NCI-H2107 treated with DMSO at 0.1 percent for 48 hours (cell line): Measurements from ENCODE around the gene LDLRAD1.
"Not testable (repeated sequence)": the region's sequence is repeated elsewhere in the genome, so short reads cannot be mapped to it uniquely, and the experiment has no call there.

ENCODE experiments used
- DNase-seq: peaks from one replicate; lab custom pipeline; 2025; ENCODE audit not compliant: unreplicated experiment; lab: John Stamatoyannopoulos, UW

The LDLRAD1 gene

GRCh38 chr1:53995683-53996082, 22.3 kb downstream of the LDLRAD1 start:
- no peak for DNase-seq

GRCh38 chr1:53994516-53994915, 23.5 kb downstream of the LDLRAD1 start:
- not testable (repeated sequence) for DNase-seq

GRCh38 chr1:53992085-53992874, 25.7 kb downstream of the LDLRAD1 start:
- no peak for DNase-seq

GRCh38 chr1:53987880-53988279, 30.1 kb downstream of the LDLRAD1 start:
- no peak for DNase-seq

- no peak for DNase-seq
Measured at GRCh38 chr1:53986458-53986857, 31.5 kb downstream of the LDLRAD1 start.

GRCh38 chr1:53984726-53985125, 33.3 kb downstream of the LDLRAD1 start:
- DNase-seq: no peak

- DNase-seq: no peak
Measured at GRCh38 chr1:53982763-53983104, 35.3 kb downstream of the LDLRAD1 start.

GRCh38 chr1:53982034-53982762, 35.8 kb downstream of the LDLRAD1 start:
- peak; percentile 23 for DNase-seq

- DNase-seq: no peak
Measured at GRCh38 chr1:53981220-53981619, 36.8 kb downstream of the LDLRAD1 start.

- peak; percentile 59 for DNase-seq
Measured at GRCh38 chr1:53979712-53980450, 38.1 kb downstream of the LDLRAD1 start.

GRCh38 chr1:53975861-53976260, 42.1 kb downstream of the LDLRAD1 start:
- no peak for DNase-seq

GRCh38 chr1:53971718-53972117, 46.3 kb downstream of the LDLRAD1 start:
- DNase-seq: no peak

- DNase-seq: not testable (repeated sequence)
Measured at GRCh38 chr1:53969323-53969722, 48.7 kb downstream of the LDLRAD1 start.

- no peak for DNase-seq
Measured at GRCh38 chr1:53968125-53968513, 49.9 kb downstream of the LDLRAD1 start.

GRCh38 chr1:53967409-53968124, 50.4 kb downstream of the LDLRAD1 start:
- DNase-seq: no peak

GRCh38 chr1:53966794-53967193, 51.2 kb downstream of the LDLRAD1 start:
- no peak for DNase-seq

GRCh38 chr1:53964109-53964508, 53.9 kb downstream of the LDLRAD1 start:
- no peak for DNase-seq

GRCh38 chr1:53963460-53963859, 54.5 kb downstream of the LDLRAD1 start:
- DNase-seq: no peak

GRCh38 chr1:53962395-53962794, 55.6 kb downstream of the LDLRAD1 start:
- no peak for DNase-seq

GRCh38 chr1:53959664-53960250, 58.2 kb downstream of the LDLRAD1 start:
- peak; percentile 14 for DNase-seq
